Mucosa of gallbladder (tissue), 1 donor: Measurements from ENCODE around the gene PC. TPM values are rescaled to one million over a fixed set of nuclear protein-coding genes. Genes with fewer than 3 reads are reported as not detected.

Source experiments
- DNase-seq: peaks from one replicate; pipeline ENCODE4 v3.0.0-alpha.2; 2020; ENCODE audit warnings: low spot score
- total RNA-seq: library from RNA; stranded (reverse); gene quantifications from one replicate; pipeline ENCODE4 v1.2.1, GENCODE V29; 2021
- donor health status: DM: no; HTN: no; CAD: no.

The PC gene
- total RNA-seq, 1 donor from 2014 or later, result 24.7 TPM

- no peak for DNase-seq
These were observed 1.4 kb downstream of the PC start for GRCh38 chr11:66956689-66957290.

GRCh38 chr11:66953081-66953833 is 4.9 kb downstream of the PC start:
- DNase-seq, result no peak

- no peak for DNase-seq
These were observed 6.3 kb downstream of the PC start for GRCh38 chr11:66951927-66952337.

- no peak for DNase-seq
These were observed 7.0 kb downstream of the PC start for GRCh38 chr11:66951135-66951534.

GRCh38 chr11:66950112-66950535 is 8.1 kb downstream of the PC start:
- no peak for DNase-seq

- no peak for DNase-seq
These were observed 19.5 kb downstream of the PC start for GRCh38 chr11:66938582-66939135.

DNA sequence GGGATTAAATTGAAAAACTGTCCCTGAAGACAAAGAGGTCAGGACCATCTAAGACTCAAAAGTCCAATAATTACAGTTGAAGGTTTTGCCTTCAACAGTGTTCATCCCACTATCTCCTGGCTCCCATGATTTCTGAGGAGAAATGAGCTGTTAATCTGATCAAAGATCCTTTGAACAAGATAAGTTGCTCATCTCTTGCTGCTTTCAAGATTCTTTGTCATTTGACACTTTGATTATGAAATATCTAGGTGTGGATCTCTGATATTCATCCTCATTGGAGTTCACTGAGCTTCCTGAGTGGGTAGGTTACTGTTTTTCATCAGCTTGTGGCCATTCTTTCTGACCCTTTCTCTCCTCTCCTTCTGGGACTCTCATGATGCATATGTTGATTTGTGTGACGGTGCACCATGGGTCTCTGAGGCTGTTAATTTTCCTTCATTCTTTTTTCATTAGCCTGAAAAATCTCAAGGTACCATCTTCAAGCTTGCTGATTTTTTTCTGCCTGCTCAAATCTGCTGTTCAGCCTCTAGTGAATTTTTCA is 20.9 kb downstream of the PC start:
- DNase-seq, result no peak

DNA sequence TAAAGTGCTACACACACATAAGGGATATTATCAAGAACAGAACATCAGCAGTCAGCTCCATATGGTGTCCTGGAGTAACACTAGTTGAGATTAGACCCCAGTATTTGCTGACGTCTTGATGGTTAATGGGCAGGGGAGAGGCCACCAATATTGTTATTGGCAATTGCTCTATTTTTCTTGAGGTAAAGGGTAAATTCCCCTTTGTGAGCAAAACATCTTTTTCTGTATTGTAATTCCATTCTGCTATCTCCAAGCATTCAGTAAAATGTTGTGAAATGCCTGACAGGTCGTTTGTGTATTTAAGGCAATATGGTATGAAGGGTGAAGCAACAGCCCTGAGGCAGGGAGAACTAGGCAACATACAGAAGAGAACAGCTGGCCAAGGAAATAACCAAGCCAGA is 21.9 kb downstream of the PC start:
- no peak for DNase-seq

GRCh38 chr11:66934950-66935779 is 23.0 kb downstream of the PC start:
- no peak for DNase-seq

DNA sequence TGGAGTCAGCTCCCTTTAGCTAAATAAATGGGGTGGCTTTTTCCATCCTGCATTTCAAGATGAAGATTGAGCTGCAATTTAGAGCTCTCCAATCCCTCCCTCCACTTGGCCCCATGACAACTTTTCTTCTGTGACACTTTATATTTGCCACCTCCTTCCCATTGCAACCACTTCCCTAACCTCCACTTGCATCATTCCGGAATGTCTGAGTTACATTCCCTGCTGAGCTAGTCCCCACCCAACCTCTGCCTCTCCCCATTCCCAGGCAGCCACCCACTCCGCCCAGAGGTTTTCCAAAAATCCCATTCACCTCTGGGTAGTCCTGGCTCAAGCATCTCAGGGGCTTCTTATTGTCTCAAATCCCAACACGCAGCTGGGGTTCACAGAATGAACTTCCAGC is 24.7 kb downstream of the PC start:
- no peak for DNase-seq

GRCh38 chr11:66932543-66932942 is 25.6 kb downstream of the PC start:
- DNase-seq, result no peak

- DNase-seq, result no peak
These were observed 28.4 kb downstream of the PC start for GRCh38 chr11:66929753-66930152.

DNA sequence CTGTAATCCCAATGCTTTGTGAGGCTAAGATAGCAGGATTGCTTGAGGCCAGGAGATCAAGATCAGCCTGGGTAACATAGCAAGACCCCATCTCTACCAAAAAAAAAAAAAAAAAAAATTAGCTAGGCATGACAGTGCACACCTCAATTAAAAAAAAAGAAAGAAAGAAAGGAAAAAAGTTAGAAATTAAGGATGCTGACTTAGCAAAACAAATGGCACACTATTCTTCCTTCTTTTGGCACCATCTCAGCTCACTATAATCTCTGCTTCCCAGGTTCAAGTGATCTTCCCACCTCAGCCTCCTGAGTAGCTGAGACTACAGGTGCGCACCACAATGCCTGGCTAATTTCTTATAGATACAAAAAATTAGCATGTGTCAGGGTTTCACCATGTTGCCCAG is 33.9 kb downstream of the PC start:
- DNase-seq, result no peak

GRCh38 chr11:66922551-66922950 is 35.6 kb downstream of the PC start:
- DNase-seq, result no peak

- no peak for DNase-seq
These were observed 37.0 kb downstream of the PC start for GRCh38 chr11:66920978-66921784.

- DNase-seq, result no peak
These were observed 38.3 kb downstream of the PC start for GRCh38 chr11:66919923-66920322.

DNA sequence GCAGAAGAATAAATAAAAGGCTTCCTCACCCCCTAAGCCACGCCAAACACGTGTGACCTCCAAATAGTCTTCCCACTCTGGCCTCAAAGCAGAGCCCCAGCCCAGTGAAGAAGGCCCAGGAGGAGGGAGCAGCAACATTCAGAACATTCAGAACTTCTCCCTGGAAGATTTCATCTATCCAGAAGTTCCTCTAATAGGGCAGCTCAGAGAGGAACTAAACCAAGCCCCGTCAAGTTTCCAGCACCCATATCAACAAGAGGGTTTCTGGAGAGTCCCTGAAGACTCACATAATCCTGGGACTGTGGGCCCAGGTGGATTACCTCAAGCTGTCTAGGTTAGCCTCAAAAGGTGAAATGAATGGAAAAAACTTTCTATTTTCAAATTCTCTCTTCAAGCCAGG is 39.4 kb downstream of the PC start:
- no peak for DNase-seq

DNA sequence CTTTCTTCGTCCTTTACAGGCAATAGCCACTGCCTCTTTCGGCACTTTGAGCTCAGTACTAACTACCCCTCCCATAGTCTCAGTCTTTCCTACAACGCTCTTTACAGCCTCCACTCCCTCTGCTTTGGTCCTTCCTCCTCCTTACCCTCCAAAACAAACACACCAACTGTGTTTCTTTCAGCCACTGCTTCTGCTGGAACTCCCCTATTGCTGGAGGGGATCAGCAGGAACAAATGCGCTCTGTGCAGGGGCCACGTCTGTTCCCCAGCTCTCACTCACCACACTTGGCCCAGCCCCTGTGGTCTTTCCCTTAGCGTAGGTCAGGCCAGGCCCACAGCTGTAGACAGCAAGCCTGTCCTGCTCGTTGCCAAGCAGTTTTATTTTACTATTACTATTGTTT is 42.3 kb downstream of the PC start:
- no peak for DNase-seq

DNA sequence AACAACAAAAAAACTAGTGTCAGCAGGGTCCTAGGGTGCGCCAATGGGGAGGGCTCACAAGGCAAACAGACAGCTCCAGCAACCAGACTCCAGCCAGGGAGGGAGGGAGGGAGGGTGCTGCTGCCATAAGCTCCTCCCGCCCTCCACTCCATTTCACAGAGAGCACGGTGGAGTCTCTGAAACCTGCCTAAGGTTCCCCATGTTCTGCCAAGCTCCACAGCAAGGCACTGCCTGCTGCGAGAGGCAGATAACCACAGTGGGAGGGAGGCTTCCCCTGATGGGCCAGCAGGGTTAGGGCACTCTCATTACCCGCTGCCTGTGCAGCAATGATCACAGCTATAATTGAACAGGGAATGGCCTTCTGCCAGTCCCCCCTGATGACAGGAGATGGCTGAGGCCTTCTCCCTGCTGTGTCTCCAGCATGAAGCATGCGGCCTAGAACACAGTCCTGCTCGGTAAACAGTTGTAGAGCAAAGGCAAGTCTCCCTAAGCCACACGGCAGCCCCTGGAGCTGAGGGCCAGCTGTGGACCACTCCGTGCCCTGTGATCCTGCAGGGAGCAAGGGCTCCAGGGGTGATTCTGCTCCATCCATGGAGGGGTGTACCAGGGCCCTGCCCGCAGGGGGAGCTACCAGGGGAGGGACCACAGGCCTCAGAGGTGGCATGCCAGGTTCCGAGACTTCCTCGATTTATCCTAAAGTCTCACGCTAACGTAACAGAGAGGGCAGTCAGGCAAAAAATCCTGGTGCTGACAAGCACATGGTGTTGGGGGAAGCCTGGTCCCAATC is 42.9 kb downstream of the PC start:
- no peak for DNase-seq

GRCh38 chr11:66914505-66914904 is 43.7 kb downstream of the PC start:
- DNase-seq, result no peak

- no peak for DNase-seq
These were observed 45.3 kb downstream of the PC start for GRCh38 chr11:66912911-66913310.
